KMS-11 (cell line): ENCODE measurements around the gene NSUN6.
A peak's percentile ranks its signal among the peaks of the same experiment; 100 is the strongest.

Experiments used
- H2AFZ ChIP-seq: fragments of 200-600 bp; sonication (generic); 2 replicates; pipeline ENCODE4 v1.6.1; 2016; ENCODE audit warnings: antibody characterized with exemption, mixed run types, low read depth
- H3K27ac ChIP-seq: fragments of 200-600 bp; sonication (generic); 2 replicates; pipeline ENCODE4 v1.6.1; 2016; ENCODE audit warnings: mild to moderate bottlenecking, mixed run types
- H3K27me3 ChIP-seq: fragments of 200-600 bp; sonication (generic); 2 replicates; pipeline ENCODE4 v1.6.1; 2017; ENCODE audit warnings: mild to moderate bottlenecking, low read depth, mixed run types, moderate library complexity; ENCODE audit not compliant: insufficient read depth
- H3K36me3 ChIP-seq: fragments of 200-600 bp; sonication (generic); 2 replicates; pipeline ENCODE4 v1.6.1; 2017; ENCODE audit warnings: mild to moderate bottlenecking, mixed run types; ENCODE audit not compliant: insufficient read depth
- H3K4me1 ChIP-seq: fragments of 200-600 bp; sonication (generic); 2 replicates; pipeline ENCODE4 v1.6.1; 2016; ENCODE audit warnings: mild to moderate bottlenecking, low read depth, mixed run types; ENCODE audit not compliant: poor library complexity, severe bottlenecking
- H3K4me2 ChIP-seq: fragments of 200-600 bp; sonication (generic); 2 replicates; pipeline ENCODE4 v1.7.0; 2016; ENCODE audit warnings: mild to moderate bottlenecking, mixed run types
- H3K4me3 ChIP-seq: fragments of 200-600 bp; sonication (generic); IDR thresholded peaks from 2 replicates; pipeline ENCODE4 v1.6.1; 2017; ENCODE audit warnings: low read depth, low read length, mixed read lengths; ENCODE audit not compliant: insufficient read depth
- H3K79me2 ChIP-seq: fragments of 200-600 bp; sonication (generic); 2 replicates; pipeline ENCODE4 v1.6.1; 2016; ENCODE audit warnings: low read depth, mixed run types; ENCODE audit not compliant: insufficient read depth
- H3K9ac ChIP-seq: fragments of 200-600 bp; sonication (generic); 2 replicates; pipeline ENCODE4 v1.6.1; 2016; ENCODE audit warnings: mild to moderate bottlenecking, mixed run types
- H4K20me1 ChIP-seq: fragments of 200-600 bp; sonication (generic); 2 replicates; pipeline ENCODE4 v1.6.1; 2016; ENCODE audit warnings: mild to moderate bottlenecking, mixed run types; ENCODE audit not compliant: insufficient read depth
- CTCF ChIP-seq: fragments of 200-600 bp; sonication (generic); conservative IDR thresholded peaks from 2 replicates; pipeline ENCODE4 v1.6.1; 2017; ENCODE audit warnings: low read depth, mild to moderate bottlenecking, antibody characterized with exemption, low read length, moderate library complexity, mixed read lengths

NSUN6 gene

GRCh38 chr10:18610517-18610916 lies 40.9 kb downstream of the NSUN6 start:
- Histone ChIP-seq H3K27me3 (no peaks in the 10 kb centered on the region), H3K4me1 (peaks cover 18% of the 10 kb centered on the region), H2AFZ (no peak overlapping the region), H4K20me1 (no peaks in the 10 kb centered on the region), H3K4me3 (no peak overlapping the region), H3K36me3 (no peaks in the 10 kb centered on the region), H3K4me2 (no peak overlapping the region), H3K79me2 (no peaks in the 10 kb centered on the region), H3K9ac (no peak overlapping the region), H3K27ac (no peak overlapping the region)
- no peak for TF ChIP-seq CTCF

- Histone ChIP-seq H3K27ac (no peak overlapping the region), H3K36me3 (no peaks in the 10 kb centered on the region), H3K9ac (no peak overlapping the region), H3K79me2 (no peaks in the 10 kb centered on the region), H3K27me3 (no peaks in the 10 kb centered on the region), H3K4me1 (peaks cover 18% of the 10 kb centered on the region), H2AFZ (no peak overlapping the region), H3K4me3 (no peak overlapping the region), H3K4me2 (no peak overlapping the region), H4K20me1 (no peaks in the 10 kb centered on the region)
- TF ChIP-seq CTCF, result no peak
Observed at GRCh38 chr10:18608596-18608995, 42.8 kb downstream of the NSUN6 start.

GRCh38 chr10:18607503-18608378 lies 43.6 kb downstream of the NSUN6 start:
- TF ChIP-seq CTCF, result no peak
- no peak overlapping the region for H2AFZ ChIP-seq
- no peak overlapping the region for H3K4me3 ChIP-seq
- H3K27me3 ChIP-seq, result no peaks in the 10 kb centered on the region
- peak overlapping the region; percentile 7; the same call in 1 of the 2 replicates for H3K4me2 ChIP-seq
- H3K9ac ChIP-seq, result no peak overlapping the region
- H3K36me3 ChIP-seq, result no peaks in the 10 kb centered on the region
- H4K20me1 ChIP-seq, result no peaks in the 10 kb centered on the region
- H3K79me2 ChIP-seq, result no peaks in the 10 kb centered on the region
- H3K4me1 ChIP-seq, result peaks cover 18% of the 10 kb centered on the region
- no peak overlapping the region for H3K27ac ChIP-seq

GRCh38 chr10:18606051-18606695 lies 45.2 kb downstream of the NSUN6 start:
- Histone ChIP-seq H4K20me1 (no peaks in the 10 kb centered on the region), H3K4me3 (no peak overlapping the region), H3K27me3 (no peaks in the 10 kb centered on the region), H3K9ac (no peak overlapping the region), H2AFZ (no peak overlapping the region), H3K4me2 (no peak overlapping the region), H3K27ac (no peak overlapping the region), H3K79me2 (no peaks in the 10 kb centered on the region), H3K4me1 (peaks cover 18% of the 10 kb centered on the region), H3K36me3 (no peaks in the 10 kb centered on the region)
- TF ChIP-seq CTCF, result no peak
